K562 (cell line): ENCODE results near the gene COL25A1.

ENCODE experiments used
- KDM1A ChIP-seq, 2 experiments: fragments of 450-650 bp; IDR thresholded peaks; 2 replicates each; pipeline ENCODE4 v1.6.1; 2016; ENCODE audit warnings: mild to moderate bottlenecking in 2 of 2
- SMARCC2 ChIP-seq: fragments of 450-650 bp; IDR thresholded peaks from 2 replicates; pipeline ENCODE4 v1.6.1; 2017; ENCODE audit warnings: antibody characterized with exemption, moderate library complexity, mild to moderate bottlenecking, low read depth

GRCh38 chr4:108821351-108821930 lies 481.0 kb downstream of the COL25A1 start:
- TF ChIP-seq KDM1A (IDR thresholded peaks at IDR 0.05), result no peak
- no peak for TF ChIP-seq SMARCC2
